ENCODE data around the gene SPDL1.

SPDL1 gene

GRCh38 chr5:169631360-169631759, 47.8 kb downstream of the SPDL1 start:
- no peak for DNase-seq

GRCh38 chr5:169632946-169633345, 49.4 kb downstream of the SPDL1 start:
- DNase-seq: no peak

DNA sequence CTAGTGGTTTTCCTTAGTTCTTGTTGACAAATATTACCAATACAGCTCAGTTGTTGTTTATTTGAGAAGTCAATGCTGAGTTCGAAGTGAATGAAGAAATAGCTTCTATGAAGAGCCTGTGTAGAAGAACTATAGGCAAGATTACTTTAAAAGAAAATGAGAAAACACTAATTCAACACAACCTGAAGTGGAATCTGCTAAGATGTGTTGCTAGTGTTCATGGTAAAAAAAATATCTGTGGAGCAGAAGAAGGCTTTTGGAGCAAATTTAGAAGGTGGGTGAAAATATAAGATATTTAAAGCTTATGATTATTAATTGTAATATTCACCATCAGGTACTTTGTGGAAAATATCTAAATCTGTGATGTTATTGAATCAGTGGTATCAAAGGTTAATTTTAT, 51.0 kb downstream of the SPDL1 start:
- DNase-seq: no peak

- peak; percentile 14 for DNase-seq
Measured at GRCh38 chr5:169635936-169636335, 52.4 kb downstream of the SPDL1 start.

DNA sequence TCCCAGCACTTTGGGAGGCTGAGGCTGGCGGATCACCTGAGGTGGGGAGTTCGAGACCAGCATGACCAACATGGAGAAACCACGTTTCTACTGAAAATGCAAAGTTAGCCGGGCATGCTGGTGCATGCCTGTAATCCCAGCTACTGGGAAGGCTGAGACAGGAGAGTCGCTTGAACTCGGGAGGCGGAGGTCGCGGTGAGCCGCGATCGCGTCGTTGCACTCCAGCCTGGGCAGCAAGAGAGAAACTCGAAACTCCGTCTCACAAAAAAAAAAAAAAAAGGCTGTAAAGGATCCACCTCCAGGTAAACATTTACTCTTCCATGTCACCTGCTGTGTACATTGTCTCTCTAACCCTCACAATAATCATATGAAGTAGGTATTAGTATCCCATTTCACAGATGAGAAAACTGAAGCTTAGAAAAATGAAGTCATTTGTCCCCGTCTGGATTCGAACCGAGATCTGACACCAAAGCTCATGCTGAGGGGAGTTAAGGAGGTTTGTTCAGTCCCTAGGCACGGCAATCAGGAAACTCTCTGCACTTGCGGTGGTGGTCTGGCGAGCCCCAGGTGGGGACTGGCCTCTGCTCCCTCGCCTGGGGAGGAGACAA, 53.0 kb downstream of the SPDL1 start:
- DNase-seq: no peak

GRCh38 chr5:169637085-169637548, 53.5 kb downstream of the SPDL1 start, which contains the start of gene DOCK2:
TSS of gene DOCK2 (plus strand) at chr5:169637275. CDS start at chr5:169637327, 52 bp downstream.
- peak; percentile 84 for DNase-seq

DNA sequence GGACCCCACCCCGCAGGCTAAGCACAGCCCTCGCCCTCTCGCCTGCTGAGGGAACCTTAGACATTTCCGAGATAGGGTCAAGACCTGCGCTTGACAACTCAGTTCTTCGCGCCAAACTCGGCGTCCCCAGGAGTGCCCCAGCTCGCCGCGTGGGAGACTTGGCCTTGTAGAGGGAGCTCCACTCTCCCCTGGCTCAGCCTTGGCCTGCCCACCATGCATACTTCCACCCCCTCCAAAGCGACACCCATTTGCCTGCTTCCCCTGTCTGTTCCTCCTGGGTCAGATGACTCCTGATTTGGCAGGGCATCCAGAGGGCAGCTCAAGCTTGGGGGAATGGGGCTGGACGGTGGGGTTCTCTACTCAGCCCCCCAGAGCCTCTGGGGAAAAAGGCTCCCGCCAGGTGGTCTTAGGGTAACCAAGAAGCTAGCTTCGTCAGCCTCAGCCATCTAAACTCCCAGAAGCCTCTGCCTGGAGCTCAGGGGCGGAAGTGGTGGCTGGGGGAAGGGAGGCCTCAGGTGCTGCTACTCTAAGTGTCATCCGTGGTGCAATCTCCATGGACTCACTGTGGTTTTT, 54.1 kb downstream of the SPDL1 start:
- DNase-seq: peak; percentile 67

DNA sequence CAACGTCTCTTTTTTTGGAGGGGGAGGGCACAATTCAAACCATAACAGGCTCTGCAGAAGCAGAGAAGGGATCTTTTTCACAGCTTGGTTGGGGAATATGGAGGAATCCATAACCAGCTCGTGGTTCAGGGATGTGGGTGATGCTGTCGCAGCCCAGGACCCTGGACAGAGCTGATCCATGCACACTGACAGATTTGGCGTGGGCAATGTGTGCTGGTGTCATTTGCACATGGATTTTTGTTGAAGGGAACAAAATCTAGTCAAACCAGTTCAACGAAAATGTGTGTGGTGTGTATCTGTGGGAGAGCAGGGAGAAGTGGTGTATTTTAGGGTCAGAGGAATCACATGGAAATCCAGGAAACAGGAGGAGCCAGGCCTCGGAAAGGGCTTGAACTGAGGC, 57.7 kb downstream of the SPDL1 start:
- no peak for DNase-seq

DNA sequence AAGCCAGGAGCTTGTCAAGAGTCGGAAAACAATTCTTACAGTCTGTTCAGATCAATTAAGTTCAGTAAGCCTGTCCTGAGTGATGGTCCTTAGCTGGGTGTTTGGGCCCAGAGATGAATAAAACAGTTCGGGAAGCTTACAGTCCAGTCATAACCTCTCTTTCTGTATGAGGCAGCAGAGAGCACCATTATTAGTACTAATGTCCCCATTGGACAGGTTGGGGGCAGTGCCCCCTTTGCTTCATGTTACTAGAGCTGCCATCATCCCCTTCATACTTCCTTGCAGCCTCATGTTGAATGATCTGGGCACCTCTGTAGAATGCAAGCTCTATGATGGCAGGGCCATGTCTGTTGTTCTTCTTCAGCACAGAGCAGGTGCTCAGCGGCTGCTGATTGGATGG, 63.3 kb downstream of the SPDL1 start:
- no peak for DNase-seq

DNA sequence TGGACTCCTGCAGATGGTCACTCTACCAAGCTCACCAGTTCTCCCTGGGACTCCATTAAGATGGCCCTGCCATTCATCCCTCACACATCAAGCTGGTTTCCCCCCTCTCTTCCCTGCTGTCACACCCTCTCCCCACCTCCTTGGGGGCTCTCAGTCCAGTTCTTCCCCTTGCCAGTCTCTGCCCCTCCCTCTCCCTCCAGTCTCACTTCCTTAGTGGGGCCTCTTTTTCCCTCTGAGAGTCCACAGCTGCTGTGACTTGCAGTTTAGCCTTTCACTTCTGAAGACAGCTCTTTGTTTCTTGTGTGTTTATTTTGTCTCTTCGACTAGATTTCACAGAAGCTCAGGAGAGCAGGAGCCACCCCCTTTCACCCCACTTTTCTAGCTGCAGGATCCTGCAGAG, 64.0 kb downstream of the SPDL1 start:
- DNase-seq: peak; percentile 32

DNA sequence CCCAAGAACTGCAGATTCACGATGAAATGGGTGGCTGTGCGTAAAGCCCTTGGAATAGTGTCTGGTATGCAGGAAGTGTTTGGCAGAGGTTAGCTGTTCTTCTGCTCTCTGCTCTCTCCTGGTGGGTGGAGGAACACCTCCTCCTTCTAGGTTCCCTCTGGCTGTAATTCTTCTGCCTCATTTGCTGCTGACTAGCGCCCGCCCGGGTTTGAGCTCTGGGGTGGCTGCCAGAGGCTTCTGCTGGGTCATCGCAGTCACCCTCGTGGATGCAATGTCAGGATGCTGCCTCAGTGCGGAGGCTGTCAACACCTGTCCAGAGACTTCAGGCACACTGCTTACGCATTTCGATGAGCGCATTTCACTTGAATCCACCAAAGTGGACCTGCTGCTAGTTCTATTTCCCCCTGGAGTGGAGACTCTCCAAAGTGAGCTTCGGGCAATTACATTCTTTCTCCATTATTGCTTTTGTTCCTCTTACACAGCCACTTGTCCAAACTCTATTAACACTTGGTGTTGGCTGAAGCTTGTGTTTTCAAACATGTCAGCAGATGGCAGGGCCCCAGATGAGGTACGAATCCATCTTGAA, 65.2 kb downstream of the SPDL1 start:
- peak; percentile 35 for DNase-seq

DNA sequence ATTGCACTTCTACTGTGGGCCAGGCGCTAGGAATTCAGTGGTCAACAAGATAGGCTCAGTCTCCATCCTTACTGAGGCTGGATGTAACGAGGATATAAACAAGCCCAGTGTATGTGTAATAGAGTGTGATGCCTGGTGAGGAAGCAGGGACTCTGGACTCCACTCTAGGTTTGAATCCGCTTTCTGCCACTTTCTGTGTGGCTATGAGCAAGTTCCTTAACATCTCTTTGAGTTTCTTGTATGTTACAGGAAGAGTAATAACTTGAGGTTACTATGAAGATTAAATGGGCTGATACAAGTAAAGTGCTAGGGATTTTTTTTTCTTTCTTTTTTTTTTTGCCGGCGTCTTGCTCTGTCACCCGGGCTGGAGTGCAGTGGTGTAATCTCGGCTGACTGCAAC, 65.9 kb downstream of the SPDL1 start:
- DNase-seq: peak; percentile 34

DNA sequence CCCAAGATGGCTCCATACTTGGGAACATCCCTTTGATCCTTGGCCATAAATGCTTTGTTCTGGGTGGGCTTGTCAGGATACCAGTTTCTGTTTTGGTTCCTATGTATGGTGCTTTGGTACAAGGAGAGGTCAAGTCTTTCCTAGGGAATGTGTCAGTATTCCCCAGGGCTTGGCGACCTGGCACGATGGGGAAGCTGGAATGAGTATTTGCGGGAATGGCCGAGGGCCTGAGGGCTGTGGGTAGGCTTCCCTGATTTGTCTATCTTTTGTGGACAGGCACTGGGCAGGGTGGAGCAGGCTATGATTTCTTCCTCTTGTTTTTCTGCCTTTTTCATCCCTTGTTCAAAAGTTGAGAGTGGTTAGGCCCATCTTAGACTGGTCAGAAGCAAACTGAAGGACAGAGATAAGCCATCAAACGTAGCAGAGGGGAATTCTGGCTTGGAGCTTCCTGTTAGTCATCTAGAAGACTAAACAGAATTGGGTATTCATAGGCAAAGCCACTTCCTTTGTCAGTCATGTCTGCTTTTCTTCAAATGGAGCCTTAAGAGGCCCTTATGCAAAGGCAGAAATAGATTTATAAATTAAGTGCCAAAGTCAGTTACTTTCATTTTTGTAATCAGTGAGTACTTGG, 67.2 kb downstream of the SPDL1 start:
- DNase-seq: peak; percentile 64

GRCh38 chr5:169651526-169651925, 68.0 kb downstream of the SPDL1 start:
- DNase-seq: no peak

GRCh38 chr5:169652057-169652456, 68.5 kb downstream of the SPDL1 start:
- no peak for DNase-seq

DNA sequence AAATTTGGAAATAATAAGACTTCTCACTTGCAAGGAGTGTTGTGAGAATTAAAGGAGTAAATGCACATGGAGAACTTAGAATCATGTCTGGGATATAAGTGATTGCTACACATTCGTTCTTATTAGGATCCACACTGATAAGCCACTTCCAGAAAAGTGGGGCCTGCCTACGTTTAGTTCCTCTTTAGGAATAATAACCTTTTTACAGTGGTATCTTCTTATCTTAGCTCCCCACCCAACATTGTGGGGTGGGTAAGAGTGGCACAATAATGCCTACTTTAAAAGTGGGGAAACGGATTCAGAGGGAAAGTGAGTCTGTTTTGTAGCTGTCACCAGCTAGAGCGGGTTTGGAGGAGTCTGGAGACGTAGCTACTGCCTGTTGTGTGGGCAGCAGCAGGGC, 69.5 kb downstream of the SPDL1 start:
- peak; percentile 60 for DNase-seq
